Liver (tissue), 3 donors: ENCODE results near the gene RNF168.

Source experiments
- EGR1 ChIP-seq, 2 donors: IDR thresholded peaks; 2 replicates each; pipeline ENCODE4 v1.6.1; 2016 to 2018; ENCODE audit warnings: antibody characterized with exemption in 2 of 2, low read depth in 2 of 2
- GABPA ChIP-seq, 2 donors: IDR thresholded peaks in 1 of 2; conservative IDR thresholded peaks in 1 of 2; 2 replicates each; pipeline ENCODE4 v1.6.1; 2016; ENCODE audit warnings: antibody characterized with exemption in 2 of 2, mild to moderate bottlenecking in 1 of 2, moderate library complexity in 1 of 2
- JUND ChIP-seq, 2 donors: IDR thresholded peaks; 2 replicates each; pipeline ENCODE4 v1.6.1; 2016; ENCODE audit warnings: antibody characterized with exemption in 2 of 2
- RAD21 ChIP-seq, 2 donors: IDR thresholded peaks; 2 replicates each; pipeline ENCODE4 v1.6.1; 2016; ENCODE audit warnings: antibody characterized with exemption in 2 of 2, mild to moderate bottlenecking in 2 of 2
- RXRA ChIP-seq, 2 donors: IDR thresholded peaks; 2 replicates each; pipeline ENCODE4 v1.6.1; 2017 to 2018; ENCODE audit warnings: antibody characterized with exemption in 2 of 2, mild to moderate bottlenecking in 1 of 2
- TAF1 ChIP-seq: conservative IDR thresholded peaks from 2 replicates; pipeline ENCODE4 v1.6.1; 2016; ENCODE audit warnings: antibody characterized with exemption, mild to moderate bottlenecking
- YY1 ChIP-seq: IDR thresholded peaks from 2 replicates; pipeline ENCODE4 v1.6.1; 2016; ENCODE audit warnings: antibody characterized with exemption, mild to moderate bottlenecking
- TF ChIP-seq, protein P1 (sequence below): fragments of 150-350 bp; IDR thresholded peaks from 2 replicates; pipeline ENCODE4 v1.5.1; 2017; ENCODE audit warnings: improper control_type of control experiment, low read depth, low read length; ENCODE audit not compliant: missing input control
- TF ChIP-seq, protein P2 (sequence below): IDR thresholded peaks from 2 replicates; pipeline ENCODE4 v1.6.1; 2016; ENCODE audit warnings: antibody characterized with exemption, mild to moderate bottlenecking
- TF ChIP-seq, protein P3 (sequence below): IDR thresholded peaks from 2 replicates; pipeline ENCODE4 v1.6.1; 2016; ENCODE audit warnings: antibody characterized with exemption
- TF ChIP-seq, protein P4 (sequence below): IDR thresholded peaks from 2 replicates; pipeline ENCODE4 v1.6.1; 2016; ENCODE audit warnings: antibody characterized with exemption
- donor health status: healthy.
- donor health status: healthy.

DNA sequence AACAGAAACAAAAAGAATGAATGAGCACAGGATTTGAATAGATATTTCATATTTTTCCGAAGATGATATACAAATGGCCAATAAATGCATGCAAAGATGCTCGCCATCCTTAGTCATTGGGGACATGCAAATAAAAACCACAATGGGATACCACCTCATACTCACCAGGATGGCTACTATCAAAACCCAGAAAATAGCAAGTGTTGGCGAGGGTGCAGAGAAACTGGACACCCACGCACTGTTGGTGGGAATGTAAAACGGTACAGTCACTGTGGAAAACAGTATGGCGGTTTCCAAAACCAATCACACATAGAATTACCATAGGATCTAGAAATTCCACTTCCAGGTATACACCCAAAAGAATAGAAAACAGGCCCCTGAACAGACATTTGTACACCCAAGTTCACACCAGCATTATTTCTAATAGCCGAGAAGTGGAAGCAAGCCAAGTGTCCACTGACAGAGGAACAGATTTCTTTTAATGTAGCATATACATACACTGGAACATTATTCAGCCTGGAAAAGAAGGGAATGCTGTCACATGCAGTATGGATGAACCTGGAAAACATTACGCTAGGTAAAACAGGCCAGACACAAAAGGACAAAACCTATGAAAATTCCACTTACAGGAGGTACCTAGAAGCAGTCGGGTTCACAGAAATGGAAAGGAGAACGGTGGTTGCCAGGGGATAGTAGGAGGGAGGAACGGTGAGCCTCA lies 3.6 kb downstream of the RNF168 start:
- TF ChIP-seq, protein P1, sequence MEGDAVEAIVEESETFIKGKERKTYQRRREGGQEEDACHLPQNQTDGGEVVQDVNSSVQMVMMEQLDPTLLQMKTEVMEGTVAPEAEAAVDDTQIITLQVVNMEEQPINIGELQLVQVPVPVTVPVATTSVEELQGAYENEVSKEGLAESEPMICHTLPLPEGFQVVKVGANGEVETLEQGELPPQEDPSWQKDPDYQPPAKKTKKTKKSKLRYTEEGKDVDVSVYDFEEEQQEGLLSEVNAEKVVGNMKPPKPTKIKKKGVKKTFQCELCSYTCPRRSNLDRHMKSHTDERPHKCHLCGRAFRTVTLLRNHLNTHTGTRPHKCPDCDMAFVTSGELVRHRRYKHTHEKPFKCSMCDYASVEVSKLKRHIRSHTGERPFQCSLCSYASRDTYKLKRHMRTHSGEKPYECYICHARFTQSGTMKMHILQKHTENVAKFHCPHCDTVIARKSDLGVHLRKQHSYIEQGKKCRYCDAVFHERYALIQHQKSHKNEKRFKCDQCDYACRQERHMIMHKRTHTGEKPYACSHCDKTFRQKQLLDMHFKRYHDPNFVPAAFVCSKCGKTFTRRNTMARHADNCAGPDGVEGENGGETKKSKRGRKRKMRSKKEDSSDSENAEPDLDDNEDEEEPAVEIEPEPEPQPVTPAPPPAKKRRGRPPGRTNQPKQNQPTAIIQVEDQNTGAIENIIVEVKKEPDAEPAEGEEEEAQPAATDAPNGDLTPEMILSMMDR: no peak
- TF ChIP-seq YY1: no peak
- TF ChIP-seq, protein P2, sequence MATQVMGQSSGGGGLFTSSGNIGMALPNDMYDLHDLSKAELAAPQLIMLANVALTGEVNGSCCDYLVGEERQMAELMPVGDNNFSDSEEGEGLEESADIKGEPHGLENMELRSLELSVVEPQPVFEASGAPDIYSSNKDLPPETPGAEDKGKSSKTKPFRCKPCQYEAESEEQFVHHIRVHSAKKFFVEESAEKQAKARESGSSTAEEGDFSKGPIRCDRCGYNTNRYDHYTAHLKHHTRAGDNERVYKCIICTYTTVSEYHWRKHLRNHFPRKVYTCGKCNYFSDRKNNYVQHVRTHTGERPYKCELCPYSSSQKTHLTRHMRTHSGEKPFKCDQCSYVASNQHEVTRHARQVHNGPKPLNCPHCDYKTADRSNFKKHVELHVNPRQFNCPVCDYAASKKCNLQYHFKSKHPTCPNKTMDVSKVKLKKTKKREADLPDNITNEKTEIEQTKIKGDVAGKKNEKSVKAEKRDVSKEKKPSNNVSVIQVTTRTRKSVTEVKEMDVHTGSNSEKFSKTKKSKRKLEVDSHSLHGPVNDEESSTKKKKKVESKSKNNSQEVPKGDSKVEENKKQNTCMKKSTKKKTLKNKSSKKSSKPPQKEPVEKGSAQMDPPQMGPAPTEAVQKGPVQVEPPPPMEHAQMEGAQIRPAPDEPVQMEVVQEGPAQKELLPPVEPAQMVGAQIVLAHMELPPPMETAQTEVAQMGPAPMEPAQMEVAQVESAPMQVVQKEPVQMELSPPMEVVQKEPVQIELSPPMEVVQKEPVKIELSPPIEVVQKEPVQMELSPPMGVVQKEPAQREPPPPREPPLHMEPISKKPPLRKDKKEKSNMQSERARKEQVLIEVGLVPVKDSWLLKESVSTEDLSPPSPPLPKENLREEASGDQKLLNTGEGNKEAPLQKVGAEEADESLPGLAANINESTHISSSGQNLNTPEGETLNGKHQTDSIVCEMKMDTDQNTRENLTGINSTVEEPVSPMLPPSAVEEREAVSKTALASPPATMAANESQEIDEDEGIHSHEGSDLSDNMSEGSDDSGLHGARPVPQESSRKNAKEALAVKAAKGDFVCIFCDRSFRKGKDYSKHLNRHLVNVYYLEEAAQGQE: no peak
- TF ChIP-seq RXRA (IDR thresholded peaks at IDR 0.05): no peak
- TF ChIP-seq EGR1 (IDR thresholded peaks at IDR 0.05; ENCODE audit: low read depth in 2 of 2): no peak
- TF ChIP-seq, protein P3, sequence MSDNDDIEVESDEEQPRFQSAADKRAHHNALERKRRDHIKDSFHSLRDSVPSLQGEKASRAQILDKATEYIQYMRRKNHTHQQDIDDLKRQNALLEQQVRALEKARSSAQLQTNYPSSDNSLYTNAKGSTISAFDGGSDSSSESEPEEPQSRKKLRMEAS: no peak
- TF ChIP-seq JUND (IDR thresholded peaks at IDR 0.05): no peak
- TF ChIP-seq, protein P4, sequence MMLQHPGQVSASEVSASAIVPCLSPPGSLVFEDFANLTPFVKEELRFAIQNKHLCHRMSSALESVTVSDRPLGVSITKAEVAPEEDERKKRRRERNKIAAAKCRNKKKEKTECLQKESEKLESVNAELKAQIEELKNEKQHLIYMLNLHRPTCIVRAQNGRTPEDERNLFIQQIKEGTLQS: no peak
- no peak for TF ChIP-seq RAD21 (IDR thresholded peaks at IDR 0.05)
- TF ChIP-seq GABPA (IDR thresholded peaks at IDR 0.05 in 1 of 2, conservative IDR thresholded peaks at IDR 0.05 in 1 of 2): no peak
- no peak for TF ChIP-seq TAF1
